ENCODE measurements around the gene ZXDC. TPM values are rescaled to one million over a fixed set of nuclear protein-coding genes. Genes with fewer than 3 reads are reported as not detected.

The ZXDC gene
- total RNA-seq, 1 donor from 2014 or later, result 25.4 TPM

- DNase-seq (ENCODE audit: low spot score), result no peak
- peaks cover 3% of the 10 kb centered on the region for H3K27me3 Mint-ChIP-seq (ENCODE audit: unreplicated experiment)
- no peaks in the 10 kb centered on the region for H3K36me3 Mint-ChIP-seq (ENCODE audit: low read depth, unreplicated experiment)
- no peak overlapping the region for H3K27ac Mint-ChIP-seq (ENCODE audit: unreplicated experiment)
- no peak for TF ChIP-seq CTCF (IDR thresholded peaks at IDR 0.05; ENCODE audit: unreplicated experiment)
- no peaks in the 10 kb centered on the region for H3K9me3 Mint-ChIP-seq (ENCODE audit: unreplicated experiment)
- no peaks in the 10 kb centered on the region for H3K4me1 Mint-ChIP-seq (ENCODE audit: unreplicated experiment)
- H3K4me3 Mint-ChIP-seq (ENCODE audit: unreplicated experiment), result no peak overlapping the region
Measured at GRCh38 chr3:126399756-126400155, 75.9 kb downstream of the ZXDC start.

GRCh38 chr3:126399351-126399735 lies 76.3 kb downstream of the ZXDC start:
- Mint-ChIP-seq H3K4me1 (ENCODE audit: unreplicated experiment) (no peaks in the 10 kb centered on the region), H3K9me3 (ENCODE audit: unreplicated experiment) (no peaks in the 10 kb centered on the region), H3K36me3 (ENCODE audit: low read depth, unreplicated experiment) (no peaks in the 10 kb centered on the region), H3K27me3 (ENCODE audit: unreplicated experiment) (peaks cover 3% of the 10 kb centered on the region), H3K4me3 (ENCODE audit: unreplicated experiment) (no peak overlapping the region), H3K27ac (ENCODE audit: unreplicated experiment) (no peak overlapping the region)
- no peak for TF ChIP-seq CTCF (IDR thresholded peaks at IDR 0.05; ENCODE audit: unreplicated experiment)
- no peak for DNase-seq (ENCODE audit: low spot score)

- DNase-seq (ENCODE audit: low spot score), result no peak
- H3K4me3 Mint-ChIP-seq (ENCODE audit: unreplicated experiment), result no peak overlapping the region
- no peaks in the 10 kb centered on the region for H3K36me3 Mint-ChIP-seq (ENCODE audit: low read depth, unreplicated experiment)
- TF ChIP-seq CTCF (IDR thresholded peaks at IDR 0.05; ENCODE audit: unreplicated experiment), result no peak
- H3K9me3 Mint-ChIP-seq (ENCODE audit: unreplicated experiment), result no peaks in the 10 kb centered on the region
- H3K4me1 Mint-ChIP-seq (ENCODE audit: unreplicated experiment), result no peaks in the 10 kb centered on the region
- H3K27ac Mint-ChIP-seq (ENCODE audit: unreplicated experiment), result no peak overlapping the region
- peaks cover 6% of the 10 kb centered on the region for H3K27me3 Mint-ChIP-seq (ENCODE audit: unreplicated experiment)
Measured at GRCh38 chr3:126398423-126399350, 77.0 kb downstream of the ZXDC start.

- Mint-ChIP-seq H3K4me3 (ENCODE audit: unreplicated experiment) (no peak overlapping the region), H3K36me3 (ENCODE audit: low read depth, unreplicated experiment) (no peaks in the 10 kb centered on the region), H3K9me3 (ENCODE audit: unreplicated experiment) (no peaks in the 10 kb centered on the region), H3K27ac (ENCODE audit: unreplicated experiment) (no peak overlapping the region), H3K27me3 (ENCODE audit: unreplicated experiment) (peaks cover 6% of the 10 kb centered on the region), H3K4me1 (ENCODE audit: unreplicated experiment) (no peaks in the 10 kb centered on the region)
- no peak for DNase-seq (ENCODE audit: low spot score)
- TF ChIP-seq CTCF (IDR thresholded peaks at IDR 0.05; ENCODE audit: unreplicated experiment), result no peak
Measured at GRCh38 chr3:126397610-126398422, 77.9 kb downstream of the ZXDC start.
